ENCODE measurements around the gene PRKAA2. TPM values are rescaled to one million over a fixed set of nuclear protein-coding genes. Genes with fewer than 3 reads are reported as not detected.

PRKAA2 gene
- total RNA-seq, 1 experiment from 2014 or later: 4.0 TPM

DNA sequence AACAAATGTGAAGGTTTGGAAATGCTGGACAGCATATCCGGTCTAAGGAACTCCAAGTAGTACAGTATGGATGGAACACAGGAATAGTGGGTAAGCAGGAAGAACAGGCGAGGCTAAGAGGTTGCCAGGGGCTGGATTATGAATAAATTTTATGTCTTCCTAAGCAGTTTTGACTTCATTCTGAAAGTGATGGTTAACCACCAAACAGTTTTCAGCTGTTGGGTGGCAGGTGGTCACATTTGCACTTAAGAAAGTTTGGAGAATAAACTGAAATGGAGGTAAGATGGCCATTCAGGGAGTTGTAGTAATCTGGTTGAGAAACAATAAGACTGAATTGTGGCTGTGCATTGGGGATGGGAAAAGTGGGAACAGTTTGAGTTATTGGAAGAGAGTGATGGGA is 83.8 kb downstream of the PRKAA2 start:
- H3K23me2 ChIP-seq (ENCODE audit: insufficient read length, low read depth, low read length, poor library complexity, severe bottlenecking): no peaks in the 10 kb centered on the region
- H2BK15ac ChIP-seq (ENCODE audit: low read depth, low read length): no peak overlapping the region
- H2BK12ac ChIP-seq (ENCODE audit: insufficient read length, low read depth, low read length): no peak overlapping the region
- no peaks in the 10 kb centered on the region for H3K27me3 ChIP-seq (ENCODE audit: insufficient read depth, low read length)
- H3K9ac ChIP-seq (ENCODE audit: extremely low read depth, insufficient read length, low read length): no peak overlapping the region
- H3K18ac ChIP-seq (ENCODE audit: insufficient read length, low read depth, low read length): no peak overlapping the region
- H3K56ac ChIP-seq (ENCODE audit: insufficient read length, low read depth, low read length): no peak overlapping the region
- H2BK120ac ChIP-seq (ENCODE audit: low read depth, low read length, poor library complexity, severe bottlenecking): no peak overlapping the region
- no peak overlapping the region for H4K91ac ChIP-seq (ENCODE audit: insufficient read length, low read depth, low read length)
- no peak overlapping the region for H3K23ac ChIP-seq (ENCODE audit: insufficient read length, low read depth, low read length)
- H2AFZ ChIP-seq (ENCODE audit: low read length): no peak overlapping the region
- H3K4me1 ChIP-seq (ENCODE audit: insufficient read depth, low read length): no peaks in the 10 kb centered on the region
- no peak overlapping the region for H2AK5ac ChIP-seq (ENCODE audit: insufficient read length, low read length)
- H4K5ac ChIP-seq (ENCODE audit: insufficient read length, low read depth, low read length): no peak overlapping the region
- no peaks in the 10 kb centered on the region for H3K79me2 ChIP-seq (ENCODE audit: insufficient read depth, low read length)
- no peaks in the 10 kb centered on the region for H3K36me3 Mint-ChIP-seq (ENCODE audit: insufficient read depth in 1 of 3, low read depth in 3 of 3)
- TF ChIP-seq, protein P1, sequence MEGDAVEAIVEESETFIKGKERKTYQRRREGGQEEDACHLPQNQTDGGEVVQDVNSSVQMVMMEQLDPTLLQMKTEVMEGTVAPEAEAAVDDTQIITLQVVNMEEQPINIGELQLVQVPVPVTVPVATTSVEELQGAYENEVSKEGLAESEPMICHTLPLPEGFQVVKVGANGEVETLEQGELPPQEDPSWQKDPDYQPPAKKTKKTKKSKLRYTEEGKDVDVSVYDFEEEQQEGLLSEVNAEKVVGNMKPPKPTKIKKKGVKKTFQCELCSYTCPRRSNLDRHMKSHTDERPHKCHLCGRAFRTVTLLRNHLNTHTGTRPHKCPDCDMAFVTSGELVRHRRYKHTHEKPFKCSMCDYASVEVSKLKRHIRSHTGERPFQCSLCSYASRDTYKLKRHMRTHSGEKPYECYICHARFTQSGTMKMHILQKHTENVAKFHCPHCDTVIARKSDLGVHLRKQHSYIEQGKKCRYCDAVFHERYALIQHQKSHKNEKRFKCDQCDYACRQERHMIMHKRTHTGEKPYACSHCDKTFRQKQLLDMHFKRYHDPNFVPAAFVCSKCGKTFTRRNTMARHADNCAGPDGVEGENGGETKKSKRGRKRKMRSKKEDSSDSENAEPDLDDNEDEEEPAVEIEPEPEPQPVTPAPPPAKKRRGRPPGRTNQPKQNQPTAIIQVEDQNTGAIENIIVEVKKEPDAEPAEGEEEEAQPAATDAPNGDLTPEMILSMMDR (conservative IDR thresholded peaks at IDR 0.05): no peak
- H3K14ac ChIP-seq (ENCODE audit: insufficient read depth, low read length): no peak overlapping the region
- no peak overlapping the region for H2BK20ac ChIP-seq (ENCODE audit: low read depth, low read length, poor library complexity, severe bottlenecking)
- peaks cover 8% of the 10 kb centered on the region for H3K27me3 Mint-ChIP-seq (ENCODE audit: low read depth)
- H4K8ac ChIP-seq (replicated peaks; ENCODE audit: insufficient read length, low read depth, low read length): no peak overlapping the region
- no peak overlapping the region for H3K4me3 Mint-ChIP-seq
- no peak overlapping the region for H3K27ac Mint-ChIP-seq
- no peak overlapping the region for H3T11ph ChIP-seq (ENCODE audit: low read length)
- WGBS (ENCODE audit: extremely low coverage, insufficient read length, low lambda C conversion rate): no CpG with 5 or more reads among the region's 2 CpGs
- no peak overlapping the region for H3K4ac ChIP-seq (ENCODE audit: low read depth, low read length)
- H3K27ac ChIP-seq (ENCODE audit: insufficient read length, low read depth, low read length): no peak overlapping the region
- DNase-seq: no peak
- H3K9me3 ChIP-seq (ENCODE audit: control insufficient read depth, low read depth, low read length): no peaks in the 10 kb centered on the region
- no peaks in the 10 kb centered on the region for H4K20me1 ChIP-seq (ENCODE audit: control insufficient read depth, insufficient read depth, insufficient read length)
- no peaks in the 10 kb centered on the region for H3K4me1 Mint-ChIP-seq
- no peaks in the 10 kb centered on the region for H3K9me3 Mint-ChIP-seq
- no peak overlapping the region for H3K4me2 ChIP-seq (ENCODE audit: insufficient read depth, insufficient read length, low read length)
- no peaks in the 10 kb centered on the region for H3K79me1 ChIP-seq (ENCODE audit: insufficient read depth, low read depth, low read length, poor library complexity, severe bottlenecking)
- no peak overlapping the region for H2BK5ac ChIP-seq (ENCODE audit: insufficient read length, low read length)

All from H9 (cell line).